ENCODE results near the gene MAPKAPK3.

Gene MAPKAPK3

DNA sequence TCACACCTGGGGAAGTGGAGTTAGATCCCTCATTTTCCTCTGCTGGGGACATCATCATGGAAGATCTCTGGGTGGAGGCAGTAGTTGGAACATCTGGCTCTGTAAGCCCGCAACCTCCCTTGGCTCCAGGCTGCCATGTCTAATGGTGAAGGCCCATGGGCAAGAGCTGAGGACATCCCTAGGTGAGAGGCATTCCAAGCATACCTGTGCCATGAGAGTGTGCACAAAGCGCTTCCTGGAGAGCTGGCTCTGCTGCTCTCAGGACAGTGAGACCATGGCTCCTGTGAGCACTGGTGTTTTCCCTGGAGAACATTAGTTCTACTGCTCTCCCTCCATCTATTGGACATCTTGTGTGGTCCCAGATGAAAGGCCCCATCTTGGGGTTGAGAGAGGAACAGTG, 7.7 kb downstream of the MAPKAPK3 start:
- in situ Hi-C loops (cut with MboI; ENCODE audit: low sequenced_read_pairs, unreplicated experiment), result no loop called here
- no peak for DNase-seq (ENCODE audit: low spot score)
- TF ChIP-seq, protein P1, sequence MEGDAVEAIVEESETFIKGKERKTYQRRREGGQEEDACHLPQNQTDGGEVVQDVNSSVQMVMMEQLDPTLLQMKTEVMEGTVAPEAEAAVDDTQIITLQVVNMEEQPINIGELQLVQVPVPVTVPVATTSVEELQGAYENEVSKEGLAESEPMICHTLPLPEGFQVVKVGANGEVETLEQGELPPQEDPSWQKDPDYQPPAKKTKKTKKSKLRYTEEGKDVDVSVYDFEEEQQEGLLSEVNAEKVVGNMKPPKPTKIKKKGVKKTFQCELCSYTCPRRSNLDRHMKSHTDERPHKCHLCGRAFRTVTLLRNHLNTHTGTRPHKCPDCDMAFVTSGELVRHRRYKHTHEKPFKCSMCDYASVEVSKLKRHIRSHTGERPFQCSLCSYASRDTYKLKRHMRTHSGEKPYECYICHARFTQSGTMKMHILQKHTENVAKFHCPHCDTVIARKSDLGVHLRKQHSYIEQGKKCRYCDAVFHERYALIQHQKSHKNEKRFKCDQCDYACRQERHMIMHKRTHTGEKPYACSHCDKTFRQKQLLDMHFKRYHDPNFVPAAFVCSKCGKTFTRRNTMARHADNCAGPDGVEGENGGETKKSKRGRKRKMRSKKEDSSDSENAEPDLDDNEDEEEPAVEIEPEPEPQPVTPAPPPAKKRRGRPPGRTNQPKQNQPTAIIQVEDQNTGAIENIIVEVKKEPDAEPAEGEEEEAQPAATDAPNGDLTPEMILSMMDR (IDR thresholded peaks at IDR 0.05; ENCODE audit: borderline replicate concordance, control extremely low read depth, extremely low read depth, insufficient read depth, missing control alignments), result no peak

DNA sequence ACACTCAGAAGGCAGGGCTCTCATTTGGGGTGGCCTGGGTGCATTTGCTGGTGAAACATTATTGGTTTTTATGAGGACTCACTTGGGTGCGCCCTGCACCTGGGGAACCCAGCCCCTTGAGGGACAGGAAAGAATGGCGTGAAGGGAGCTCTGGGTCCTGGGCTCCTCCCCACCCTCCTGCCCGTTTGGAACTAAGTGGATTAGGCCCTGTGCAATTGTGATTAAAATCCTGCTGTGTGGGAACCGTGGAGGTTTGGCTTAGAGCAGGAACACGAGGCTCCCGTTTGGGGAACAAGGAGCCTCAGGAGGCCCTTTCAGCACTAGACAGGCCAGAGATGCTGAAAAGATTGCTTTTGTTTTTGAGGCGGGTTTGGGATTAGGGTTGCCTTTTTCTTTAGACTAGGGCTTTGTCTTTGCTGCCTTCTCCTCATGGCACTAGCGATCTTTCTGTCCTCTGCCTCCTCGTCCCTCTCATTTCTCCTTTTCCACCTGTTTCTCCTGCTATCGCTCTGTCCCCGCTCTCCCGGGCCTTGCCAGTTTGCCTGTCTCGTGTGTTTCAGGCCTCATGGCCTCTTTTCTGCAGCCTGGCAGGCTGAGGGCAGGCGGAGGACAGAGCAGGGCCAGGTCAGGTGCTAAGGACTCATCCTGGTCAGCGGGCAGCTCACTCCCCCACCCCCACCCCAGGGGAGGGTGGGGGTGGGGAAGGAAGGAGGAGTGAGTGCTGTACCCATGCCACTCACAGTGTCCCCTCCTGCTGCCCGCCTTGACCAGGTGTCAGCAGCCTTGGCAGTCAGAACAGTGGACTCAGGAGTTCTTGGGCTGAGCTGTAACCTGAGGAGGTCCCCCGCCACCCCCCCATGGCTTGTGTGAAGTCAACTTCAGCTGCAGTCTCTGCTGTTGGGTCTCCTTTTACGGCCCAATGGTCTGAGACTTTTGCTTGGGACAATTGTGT, 8.6 kb downstream of the MAPKAPK3 start:
- in situ Hi-C loops (cut with MboI; ENCODE audit: low sequenced_read_pairs, unreplicated experiment), result no loop called here
- DNase-seq (ENCODE audit: low spot score), result no peak
- TF ChIP-seq, protein P1 (IDR thresholded peaks at IDR 0.05; ENCODE audit: borderline replicate concordance, control extremely low read depth, extremely low read depth, insufficient read depth, missing control alignments), result no peak

GRCh38 chr3:50626401-50626800, 9.4 kb downstream of the MAPKAPK3 start:
- no peak for DNase-seq (ENCODE audit: low spot score)
- in situ Hi-C loops (cut with MboI; ENCODE audit: low sequenced_read_pairs, unreplicated experiment), result no loop called here
- TF ChIP-seq, protein P1 (IDR thresholded peaks at IDR 0.05; ENCODE audit: borderline replicate concordance, control extremely low read depth, extremely low read depth, insufficient read depth, missing control alignments), result no peak

DNA sequence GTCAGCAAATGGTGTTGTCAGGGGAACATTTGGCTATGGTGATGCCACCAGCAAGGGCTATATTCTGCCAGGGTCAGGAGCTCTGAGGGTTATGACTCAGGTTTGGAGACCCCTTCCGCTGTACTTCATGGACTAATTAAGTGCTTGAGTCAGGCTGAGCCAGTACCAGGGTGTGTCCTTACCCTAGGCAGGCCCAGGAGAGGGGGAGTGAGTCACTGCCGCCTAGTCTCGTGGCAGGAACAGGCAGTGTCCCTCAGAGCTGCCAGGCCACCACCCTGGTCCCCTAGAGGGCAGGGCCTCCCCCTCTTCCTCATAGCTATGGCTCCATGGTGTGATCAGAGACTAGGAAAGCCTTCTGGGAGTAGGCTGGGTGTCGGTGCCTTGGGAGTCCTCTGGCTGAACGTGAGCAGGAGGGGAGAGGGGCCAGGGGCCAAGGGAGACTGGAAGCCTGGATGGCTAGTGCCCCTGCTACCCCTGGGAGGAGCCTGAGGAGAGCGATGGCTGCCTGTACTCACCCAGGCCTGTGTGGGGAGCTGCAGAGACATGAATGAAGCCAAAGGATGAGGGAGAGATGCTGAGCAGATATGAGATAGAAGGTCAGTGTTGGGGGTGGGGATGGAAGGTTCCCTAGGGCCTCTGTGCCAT, 10.6 kb downstream of the MAPKAPK3 start:
- DNase-seq (ENCODE audit: low spot score), result peak; percentile 56
- in situ Hi-C loops (cut with MboI; ENCODE audit: low sequenced_read_pairs, unreplicated experiment), result no loop called here
- TF ChIP-seq, protein P1 (IDR thresholded peaks at IDR 0.05; ENCODE audit: borderline replicate concordance, control extremely low read depth, extremely low read depth, insufficient read depth, missing control alignments), result peak; percentile 44

DNA sequence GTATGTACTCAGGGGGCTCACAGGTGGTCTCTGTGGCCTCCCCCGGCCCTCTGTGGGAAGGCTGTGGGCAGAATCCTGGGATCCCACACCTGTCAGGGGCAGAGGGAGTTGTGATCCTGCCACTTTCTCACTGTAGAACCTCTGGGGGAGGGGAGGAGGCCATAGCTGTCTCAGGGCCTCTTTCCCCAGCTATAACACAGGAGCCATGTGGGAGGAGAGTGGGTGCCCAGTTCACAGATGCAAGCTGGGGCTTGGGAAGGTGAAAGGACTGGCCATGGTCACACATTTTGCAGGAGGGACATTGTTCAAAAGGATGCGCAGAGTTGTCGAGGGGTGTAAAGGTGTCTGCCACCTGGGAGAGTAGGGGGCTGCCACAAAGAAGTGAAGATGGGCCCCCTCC, 11.7 kb downstream of the MAPKAPK3 start:
- DNase-seq (ENCODE audit: low spot score), result no peak
- in situ Hi-C loops (cut with MboI; ENCODE audit: low sequenced_read_pairs, unreplicated experiment), result no loop called here
- TF ChIP-seq, protein P1 (IDR thresholded peaks at IDR 0.05; ENCODE audit: borderline replicate concordance, control extremely low read depth, extremely low read depth, insufficient read depth, missing control alignments), result no peak

- DNase-seq (ENCODE audit: low spot score), result no peak
- in situ Hi-C loops (cut with MboI; ENCODE audit: low sequenced_read_pairs, unreplicated experiment), result no loop called here
- TF ChIP-seq, protein P1 (IDR thresholded peaks at IDR 0.05; ENCODE audit: borderline replicate concordance, control extremely low read depth, extremely low read depth, insufficient read depth, missing control alignments), result no peak
These were observed 13.4 kb downstream of the MAPKAPK3 start for GRCh38 chr3:50630394-50630793.
